ENCODE results near the gene CHI3L2.

- no peak for TF ChIP-seq CTCF (CRISPR knock-in tag; IDR thresholded peaks at IDR 0.05)
- no peak for TF ChIP-seq MAZ (IDR thresholded peaks at IDR 0.05; ENCODE audit: borderline replicate concordance, low read depth, low read length)
- no peak for TF ChIP-seq MAZ (CRISPR knock-in tag; IDR thresholded peaks at IDR 0.05; ENCODE audit: low read depth)
- TF ChIP-seq PCBP2 (optimal IDR thresholded peaks at IDR 0.05; ENCODE audit: low read depth, low read length, poor library complexity, severe bottlenecking), result no peak
- TF ChIP-seq CHD2 (IDR thresholded peaks at IDR 0.05; ENCODE audit: low read depth, low read length), result no peak
- no peak for TF ChIP-seq NRL (CRISPR knock-in tag; IDR thresholded peaks at IDR 0.05; ENCODE audit: borderline replicate concordance)
- TF ChIP-seq E2F1 (CRISPR knock-in tag; IDR thresholded peaks at IDR 0.05), result no peak
These were observed 26.0 kb upstream of the CHI3L2 start for GRCh38 chr1:111201275-111202090.

All from HepG2 (cell line).